ENCODE data around the gene PNPLA5. TPM values are rescaled to one million over a fixed set of nuclear protein-coding genes. Genes with fewer than 3 reads are reported as not detected.

The PNPLA5 gene
- total and polyA plus RNA-seq, 4 donors: not detected

GRCh38 chr22:43879901-43880540, 11.8 kb downstream of the PNPLA5 start:
- peaks cover 0 to 2% (median 0%) of the 10 kb centered on the region in 4 donors for H3K9me3 ChIP-seq (ENCODE audit: control insufficient read depth in 4 of 4, insufficient read depth in 3 of 4, low read length in 3 of 4)
- no peak overlapping the region for H3K27ac ChIP-seq (ENCODE audit: low read depth in 1 of 2, low read length in 1 of 2)
- no peak for ATAC-seq (ENCODE audit: insufficient read depth, low FRiP score)
- no peak overlapping the region for H3K4me3 ChIP-seq
- H3K36me3 ChIP-seq (ENCODE audit: control insufficient read depth in 4 of 4, insufficient read depth in 4 of 4, low read length in 4 of 4): no peaks in the 10 kb centered on the region
- H3K27me3 ChIP-seq (ENCODE audit: control insufficient read depth in 3 of 3, insufficient read depth in 3 of 3, low read length in 2 of 3): peaks cover 0 to 3% (median 0%) of the 10 kb centered on the region in 3 donors
- DNase-seq: no peak
- no peak for TF ChIP-seq CTCF (IDR thresholded peaks at IDR 0.05; ENCODE audit: control extremely low read depth, extremely low read depth)
- 73 to 74% methylated on average over 14 of the region's 14 CpGs for WGBS, 2 donors
- H3K9ac ChIP-seq (ENCODE audit: insufficient read depth in 1 of 2, low read length in 2 of 2): no peak overlapping the region
- H3K4me1 ChIP-seq (ENCODE audit: control insufficient read depth in 5 of 5, insufficient read depth in 5 of 5, low read length in 5 of 5): no peaks in the 10 kb centered on the region

- Histone ChIP-seq H3K4me1 (ENCODE audit: control insufficient read depth in 5 of 5, insufficient read depth in 5 of 5, low read length in 5 of 5) (no peaks in the 10 kb centered on the region), H3K27ac (ENCODE audit: low read depth in 1 of 2, low read length in 1 of 2) (no peak overlapping the region), H3K27me3 (ENCODE audit: control insufficient read depth in 3 of 3, insufficient read depth in 3 of 3, low read length in 2 of 3) (peaks cover 0 to 3% (median 0%) of the 10 kb centered on the region in 3 donors), H3K9ac (ENCODE audit: insufficient read depth in 1 of 2, low read length in 2 of 2) (no peak overlapping the region), H3K9me3 (ENCODE audit: control insufficient read depth in 4 of 4, insufficient read depth in 3 of 4, low read length in 3 of 4) (peaks cover 0 to 4% (median 0%) of the 10 kb centered on the region in 4 donors), H3K4me3 (no peak overlapping the region), H3K36me3 (ENCODE audit: control insufficient read depth in 4 of 4, insufficient read depth in 4 of 4, low read length in 4 of 4) (no peaks in the 10 kb centered on the region)
- ATAC-seq (ENCODE audit: insufficient read depth, low FRiP score): no peak
- 68 to 78% methylated on average over 12 of the region's 12 CpGs for WGBS, 2 donors
- no peak for TF ChIP-seq CTCF (IDR thresholded peaks at IDR 0.05; ENCODE audit: control extremely low read depth, extremely low read depth)
- no peak for DNase-seq
Measured at GRCh38 chr22:43878831-43879550, 12.8 kb downstream of the PNPLA5 start.

- TF ChIP-seq CTCF (IDR thresholded peaks at IDR 0.05; ENCODE audit: control extremely low read depth, extremely low read depth): no peak
- H3K4me1 ChIP-seq (ENCODE audit: control insufficient read depth in 5 of 5, insufficient read depth in 5 of 5, low read length in 5 of 5): no peaks in the 10 kb centered on the region
- H3K4me3 ChIP-seq: no peak overlapping the region
- H3K9me3 ChIP-seq (ENCODE audit: control insufficient read depth in 4 of 4, insufficient read depth in 3 of 4, low read length in 3 of 4): peaks cover 0 to 4% (median 0%) of the 10 kb centered on the region in 4 donors
- H3K36me3 ChIP-seq (ENCODE audit: control insufficient read depth in 4 of 4, insufficient read depth in 4 of 4, low read length in 4 of 4): no peaks in the 10 kb centered on the region
- no peak for ATAC-seq (ENCODE audit: insufficient read depth, low FRiP score)
- DNase-seq: peak in 2 of 3 donors; percentile 33 to 48
- H3K27me3 ChIP-seq (ENCODE audit: control insufficient read depth in 3 of 3, insufficient read depth in 3 of 3, low read length in 2 of 3): peaks cover 0 to 3% (median 0%) of the 10 kb centered on the region in 3 donors
- WGBS, 2 donors: 52 to 63% methylated on average over 12 of the region's 12 CpGs
- H3K27ac ChIP-seq (ENCODE audit: low read depth in 1 of 2, low read length in 1 of 2): no peak overlapping the region
- H3K9ac ChIP-seq (ENCODE audit: insufficient read depth in 1 of 2, low read length in 2 of 2): no peak overlapping the region
Measured at GRCh38 chr22:43878079-43878795, 13.6 kb downstream of the PNPLA5 start.
